Esophagus squamous epithelium (tissue), 4 donors: Measurements from ENCODE around the gene FAM181A.

Source experiments
- POLR2A ChIP-seq, 4 donors: fragments of 450-650 bp; IDR thresholded peaks; one replicate each; pipeline ENCODE4 v1.6.1; 2017; ENCODE audit warnings: antibody characterized with exemption in 4 of 4, mild to moderate bottlenecking in 4 of 4, moderate library complexity in 3 of 4
- TF ChIP-seq, protein P1 (sequence below), 6 experiments: fragments of 450-650 bp in 4 of 6; fragments of 200-600 bp in 2 of 6; sonication (generic) in 2 of 6; IDR thresholded peaks; one replicate each; pipeline ENCODE4 v1.5.1; 2016 to 2019; ENCODE audit warnings: antibody characterized with exemption in 6 of 6, mild to moderate bottlenecking in 4 of 6, moderate library complexity in 4 of 6

DNA sequence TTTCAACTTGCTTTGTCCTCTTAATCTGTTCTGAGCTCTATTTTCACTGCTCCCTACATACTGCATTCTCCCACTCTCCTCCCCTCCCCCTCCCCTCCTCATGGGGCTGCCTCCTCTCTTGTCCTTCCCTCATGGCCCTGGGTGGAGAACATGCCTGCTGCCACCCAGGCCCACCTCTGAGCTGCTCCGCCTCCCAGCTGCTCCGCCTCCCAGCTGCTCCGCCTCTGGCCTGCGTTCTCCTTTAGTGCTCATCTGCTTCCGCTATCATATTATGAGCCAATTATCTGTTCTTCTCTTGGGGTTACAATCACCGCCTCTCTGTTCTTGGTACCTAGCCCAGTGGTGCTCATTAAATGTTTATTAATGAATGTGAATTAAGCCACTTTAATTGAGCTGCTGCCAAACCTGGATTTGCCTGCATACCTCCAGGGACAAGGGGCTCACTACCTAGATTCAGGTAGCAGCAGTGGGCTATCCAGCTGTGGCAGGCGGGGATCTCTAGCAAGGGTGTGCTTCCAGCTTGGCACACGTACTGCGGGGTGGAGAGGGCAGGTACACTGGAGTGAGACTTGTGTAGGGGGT lies 32.0 kb upstream of the FAM181A start:
- TF ChIP-seq, protein P1, sequence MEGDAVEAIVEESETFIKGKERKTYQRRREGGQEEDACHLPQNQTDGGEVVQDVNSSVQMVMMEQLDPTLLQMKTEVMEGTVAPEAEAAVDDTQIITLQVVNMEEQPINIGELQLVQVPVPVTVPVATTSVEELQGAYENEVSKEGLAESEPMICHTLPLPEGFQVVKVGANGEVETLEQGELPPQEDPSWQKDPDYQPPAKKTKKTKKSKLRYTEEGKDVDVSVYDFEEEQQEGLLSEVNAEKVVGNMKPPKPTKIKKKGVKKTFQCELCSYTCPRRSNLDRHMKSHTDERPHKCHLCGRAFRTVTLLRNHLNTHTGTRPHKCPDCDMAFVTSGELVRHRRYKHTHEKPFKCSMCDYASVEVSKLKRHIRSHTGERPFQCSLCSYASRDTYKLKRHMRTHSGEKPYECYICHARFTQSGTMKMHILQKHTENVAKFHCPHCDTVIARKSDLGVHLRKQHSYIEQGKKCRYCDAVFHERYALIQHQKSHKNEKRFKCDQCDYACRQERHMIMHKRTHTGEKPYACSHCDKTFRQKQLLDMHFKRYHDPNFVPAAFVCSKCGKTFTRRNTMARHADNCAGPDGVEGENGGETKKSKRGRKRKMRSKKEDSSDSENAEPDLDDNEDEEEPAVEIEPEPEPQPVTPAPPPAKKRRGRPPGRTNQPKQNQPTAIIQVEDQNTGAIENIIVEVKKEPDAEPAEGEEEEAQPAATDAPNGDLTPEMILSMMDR (IDR thresholded peaks at IDR 0.05): no peak
- no peak for TF ChIP-seq POLR2A (IDR thresholded peaks at IDR 0.05)
